HEK293 (cell line): ENCODE data around the gene PLCH2.

Experiments
- CTCF ChIA-PET: fragments of 350-600 bp; formaldehyde crosslinking; extraction: SDS; loops from one replicate; lab custom pipeline; 2021; ENCODE audit warnings: antibody characterized with exemption; lab: Yijun Ruan, JAX
- POLR2A ChIA-PET: fragments of 300-600 bp; formaldehyde crosslinking; extraction: SDS; loops from one replicate; lab custom pipeline; 2020; ENCODE audit warnings: antibody characterized with exemption, inconsistent platforms; lab: Yijun Ruan, JAX
- H3K27ac ChIP-seq: fragments of 200-500 bp; sonication (Bioruptor generic); 2 replicates; pipeline ENCODE4 v1.5.1; 2014; ENCODE audit warnings: low read depth, low read length, control low read depth, inconsistent platforms; ENCODE audit errors: extremely low read depth
- H3K36me3 ChIP-seq, 2 experiments: fragments of 200-500 bp in 1 of 2; sonication (Bioruptor generic) in 1 of 2; 1 replicate in 1 of 2; 2 replicates in 1 of 2; pipeline ENCODE4 v1.5.1; 2014 to 2017; ENCODE audit warnings: inconsistent platforms in 2 of 2, low read length in 2 of 2; ENCODE audit not compliant: control insufficient read depth in 2 of 2, insufficient read depth in 1 of 2
- H3K4me1 ChIP-seq: fragments of 200-500 bp; sonication (Bioruptor generic); 2 replicates; pipeline ENCODE4 v1.5.1; 2014; ENCODE audit warnings: mild to moderate bottlenecking, low read length, inconsistent platforms; ENCODE audit not compliant: control insufficient read depth, insufficient read depth
- H3K4me3 ChIP-seq: 2 replicates; pipeline ENCODE4 v1.5.1; 2011; ENCODE audit warnings: low read depth, mild to moderate bottlenecking, control low read depth, low read length, moderate library complexity
- H3K9me3 ChIP-seq: fragments of 200-500 bp; sonication (Bioruptor generic); 2 replicates; pipeline ENCODE4 v1.5.1; 2014; ENCODE audit warnings: low read depth, low read length, inconsistent platforms; ENCODE audit not compliant: control insufficient read depth, insufficient read depth
- HOXA7 ChIP-seq: sonication (generic); formaldehyde crosslinking; IDR thresholded peaks from 2 replicates; pipeline ENCODE4 v1.8.1; 2022; ENCODE audit warnings: missing genetic modification reagents, borderline replicate concordance
- KLF10 ChIP-seq: fragments of 450-650 bp; IDR thresholded peaks from 2 replicates; pipeline ENCODE4 v1.5.1; 2018; ENCODE audit warnings: missing biosample characterization, mild to moderate bottlenecking, missing genetic modification characterization
- MEIS1 ChIP-seq: sonication (generic); formaldehyde crosslinking; IDR thresholded peaks from 2 replicates; pipeline ENCODE4 v1.8.1; 2022; ENCODE audit warnings: missing genetic modification reagents, mild to moderate bottlenecking, borderline replicate concordance
- SP3 ChIP-seq: fragments of 450-650 bp; formaldehyde crosslinking; IDR thresholded peaks from 2 replicates; pipeline ENCODE4 v1.5.1; 2016; ENCODE audit warnings: missing biosample characterization, missing genetic modification characterization
- ZFHX2 ChIP-seq: fragments of 450-650 bp; formaldehyde crosslinking; conservative IDR thresholded peaks from 2 replicates; pipeline ENCODE4 v1.5.1; 2016; ENCODE audit warnings: missing biosample characterization, missing genetic modification characterization
- ZFP69B ChIP-seq: fragments of 450-650 bp; formaldehyde crosslinking; IDR thresholded peaks from 2 replicates; pipeline ENCODE4 v1.5.1; 2016; ENCODE audit warnings: missing biosample characterization, missing genetic modification characterization
- ZNF114 ChIP-seq: fragments of 450-650 bp; formaldehyde crosslinking; IDR thresholded peaks from 2 replicates; pipeline ENCODE4 v1.5.0; 2017; ENCODE audit warnings: missing biosample characterization, missing genetic modification characterization
- ZNF121 ChIP-seq: fragments of 450-650 bp; formaldehyde crosslinking; IDR thresholded peaks from 2 replicates; pipeline ENCODE4 v1.5.1; 2016; ENCODE audit warnings: missing biosample characterization, missing genetic modification characterization
- ZNF221 ChIP-seq: fragments of 450-650 bp; formaldehyde crosslinking; IDR thresholded peaks from 2 replicates; pipeline ENCODE4 v1.5.1; 2017; ENCODE audit warnings: missing biosample characterization, missing genetic modification characterization, borderline replicate concordance
- ZNF24 ChIP-seq: fragments of 450-650 bp; formaldehyde crosslinking; IDR thresholded peaks from 2 replicates; pipeline ENCODE4 v1.5.1; 2016; ENCODE audit warnings: missing biosample characterization, missing genetic modification characterization
- ZNF394 ChIP-seq: fragments of 450-650 bp; formaldehyde crosslinking; IDR thresholded peaks from 2 replicates; pipeline ENCODE4 v1.5.1; 2016; ENCODE audit warnings: missing biosample characterization, missing genetic modification characterization, mild to moderate bottlenecking, moderate library complexity, borderline replicate concordance
- ZNF423 ChIP-seq: fragments of 450-650 bp; formaldehyde crosslinking; IDR thresholded peaks from 2 replicates; pipeline ENCODE4 v1.5.1; 2016; ENCODE audit warnings: missing biosample characterization, missing genetic modification characterization
- ZNF529 ChIP-seq: fragments of 450-650 bp; formaldehyde crosslinking; IDR thresholded peaks from 2 replicates; pipeline ENCODE4 v1.5.1; 2017; ENCODE audit warnings: missing genetic modification characterization, missing biosample characterization; ENCODE audit not compliant: insufficient replicate concordance
- ZNF558 ChIP-seq: fragments of 450-650 bp; formaldehyde crosslinking; IDR thresholded peaks from 2 replicates; pipeline ENCODE4 v1.5.1; 2016; ENCODE audit warnings: missing biosample characterization, missing genetic modification characterization
- ZNF629 ChIP-seq: fragments of 450-650 bp; formaldehyde crosslinking; IDR thresholded peaks from 2 replicates; pipeline ENCODE4 v1.5.1; 2017; ENCODE audit warnings: missing biosample characterization, missing genetic modification characterization
- ZNF645 ChIP-seq: fragments of 450-650 bp; formaldehyde crosslinking; IDR thresholded peaks from 2 replicates; pipeline ENCODE4; 2016; ENCODE audit warnings: missing biosample characterization, missing genetic modification characterization
- ZNF664 ChIP-seq: fragments of 450-650 bp; formaldehyde crosslinking; IDR thresholded peaks from 2 replicates; pipeline ENCODE4 v1.5.1; 2016; ENCODE audit warnings: missing biosample characterization, missing genetic modification characterization
- ZNF701 ChIP-seq: fragments of 450-650 bp; formaldehyde crosslinking; IDR thresholded peaks from 2 replicates; pipeline ENCODE4 v1.5.1; 2016; ENCODE audit warnings: missing biosample characterization, missing genetic modification characterization
- ZNF707 ChIP-seq: fragments of 450-650 bp; formaldehyde crosslinking; IDR thresholded peaks from 2 replicates; pipeline ENCODE4 v1.5.1; 2016; ENCODE audit warnings: missing biosample characterization, missing genetic modification characterization
- ZNF747 ChIP-seq: fragments of 450-650 bp; formaldehyde crosslinking; IDR thresholded peaks from 2 replicates; pipeline ENCODE4 v1.5.1; 2016; ENCODE audit warnings: missing biosample characterization, missing genetic modification characterization
- ZNF76 ChIP-seq: fragments of 450-650 bp; formaldehyde crosslinking; IDR thresholded peaks from 2 replicates; pipeline ENCODE4; 2016; ENCODE audit warnings: low read depth, missing biosample characterization, missing genetic modification characterization, borderline replicate concordance
- ZNF830 ChIP-seq: fragments of 450-650 bp; IDR thresholded peaks from 2 replicates; pipeline ENCODE4 v1.5.0; 2018; ENCODE audit warnings: missing biosample characterization, missing genetic modification characterization, low read depth, mild to moderate bottlenecking, moderate library complexity
- ZSCAN30 ChIP-seq: fragments of 450-650 bp; IDR thresholded peaks from 2 replicates; pipeline ENCODE4 v1.5.1; 2018; ENCODE audit warnings: missing biosample characterization, mild to moderate bottlenecking, missing genetic modification characterization, moderate library complexity
- TF ChIP-seq, protein P1 (sequence below): fragments of 450-650 bp; formaldehyde crosslinking; IDR thresholded peaks from 2 replicates; pipeline ENCODE4 v1.5.1; 2016; ENCODE audit warnings: missing biosample characterization, missing genetic modification characterization
- TF ChIP-seq, protein P2 (sequence below): sonication (generic); formaldehyde crosslinking; IDR thresholded peaks from 2 replicates; pipeline ENCODE4 v1.8.1; 2022; ENCODE audit warnings: mild to moderate bottlenecking, moderate library complexity, missing genetic modification reagents
- TF ChIP-seq, protein P3 (sequence below): fragments of 450-650 bp; formaldehyde crosslinking; IDR thresholded peaks from 2 replicates; pipeline ENCODE4 v1.5.1; 2016; ENCODE audit warnings: missing biosample characterization, missing genetic modification characterization
- TF ChIP-seq, protein P4 (sequence below): fragments of 450-650 bp; formaldehyde crosslinking; IDR thresholded peaks from 2 replicates; pipeline ENCODE4 v1.5.1; 2016; ENCODE audit warnings: missing biosample characterization, missing genetic modification characterization

PLCH2 gene

DNA sequence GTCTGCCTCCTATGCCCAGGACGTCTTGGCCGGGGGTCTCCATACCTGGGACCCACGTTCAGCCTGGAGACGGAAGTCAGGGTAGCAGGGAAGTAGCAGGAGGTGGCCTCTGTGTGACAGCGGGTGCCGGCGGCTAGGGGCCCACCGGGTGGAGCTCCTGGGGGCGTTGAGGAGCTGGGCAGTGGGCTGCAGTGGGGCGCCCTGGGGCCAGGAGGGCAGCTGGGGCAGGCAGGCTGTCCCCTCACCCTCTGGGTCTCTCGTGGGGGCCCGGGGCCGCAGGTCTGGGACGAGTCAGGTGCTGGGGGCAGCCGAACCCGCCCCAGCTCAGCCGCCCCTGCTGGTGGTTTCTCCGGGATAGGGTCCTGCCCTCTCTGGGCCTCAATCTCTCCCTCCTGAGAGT lies 49.0 kb upstream of the PLCH2 start:
- Histone ChIP-seq H3K4me3 (no peak overlapping the region), H3K9me3 (no peaks in the 10 kb centered on the region), H3K27ac (no peak overlapping the region), H3K4me1 (no peaks in the 10 kb centered on the region), H3K36me3 (no peaks in the 10 kb centered on the region)
- no peak for TF ChIP-seq HOXA7
- TF ChIP-seq ZNF701 (tag by site-specific recombination): no peak
- TF ChIP-seq, protein P1, sequence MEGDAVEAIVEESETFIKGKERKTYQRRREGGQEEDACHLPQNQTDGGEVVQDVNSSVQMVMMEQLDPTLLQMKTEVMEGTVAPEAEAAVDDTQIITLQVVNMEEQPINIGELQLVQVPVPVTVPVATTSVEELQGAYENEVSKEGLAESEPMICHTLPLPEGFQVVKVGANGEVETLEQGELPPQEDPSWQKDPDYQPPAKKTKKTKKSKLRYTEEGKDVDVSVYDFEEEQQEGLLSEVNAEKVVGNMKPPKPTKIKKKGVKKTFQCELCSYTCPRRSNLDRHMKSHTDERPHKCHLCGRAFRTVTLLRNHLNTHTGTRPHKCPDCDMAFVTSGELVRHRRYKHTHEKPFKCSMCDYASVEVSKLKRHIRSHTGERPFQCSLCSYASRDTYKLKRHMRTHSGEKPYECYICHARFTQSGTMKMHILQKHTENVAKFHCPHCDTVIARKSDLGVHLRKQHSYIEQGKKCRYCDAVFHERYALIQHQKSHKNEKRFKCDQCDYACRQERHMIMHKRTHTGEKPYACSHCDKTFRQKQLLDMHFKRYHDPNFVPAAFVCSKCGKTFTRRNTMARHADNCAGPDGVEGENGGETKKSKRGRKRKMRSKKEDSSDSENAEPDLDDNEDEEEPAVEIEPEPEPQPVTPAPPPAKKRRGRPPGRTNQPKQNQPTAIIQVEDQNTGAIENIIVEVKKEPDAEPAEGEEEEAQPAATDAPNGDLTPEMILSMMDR (tag by site-specific recombination): no peak
- no peak for TF ChIP-seq ZNF121
- TF ChIP-seq ZNF114: no peak
- no peak for TF ChIP-seq ZNF707
- no peak for TF ChIP-seq ZSCAN30 (tag by site-specific recombination)
- no peak for TF ChIP-seq ZNF558 (tag by site-specific recombination)
- no peak for TF ChIP-seq ZFP69B (tag by site-specific recombination)
- TF ChIP-seq ZNF423: no peak
- no peak for TF ChIP-seq MEIS1 (CRISPR knock-in tag)
- TF ChIP-seq ZNF830 (tag by site-specific recombination): no peak
- TF ChIP-seq SP3: no peak
- TF ChIP-seq ZNF747 (tag by site-specific recombination): no peak
- TF ChIP-seq ZFHX2 (tag by site-specific recombination): no peak
- POLR2A ChIA-PET: interaction anchor here (0.9 kb wide), 1 partner anchor 63 kb away, joined by 7 read pairs; no protein-coding TSS in a partner anchor
- CTCF ChIA-PET: no interaction called here

DNA sequence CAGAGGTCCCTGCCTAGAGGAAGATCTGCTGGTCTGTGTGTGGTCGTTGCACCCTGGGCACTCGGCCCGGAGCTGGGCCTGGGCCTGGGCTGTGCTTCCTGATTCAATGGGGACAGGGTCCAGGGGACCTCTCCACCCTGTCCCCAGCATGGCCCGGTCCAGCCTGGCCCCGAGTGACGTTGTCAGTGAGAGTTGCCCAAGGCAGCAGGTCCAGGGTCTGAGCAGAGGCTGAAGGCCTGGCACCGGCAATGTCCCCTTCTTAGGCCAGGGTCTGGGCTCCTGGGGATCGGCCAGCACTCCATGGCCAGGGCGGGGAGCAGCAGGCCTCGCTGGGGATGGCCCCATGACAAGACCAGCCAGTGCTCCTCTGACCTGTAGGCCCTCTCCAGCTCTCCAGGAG lies 48.1 kb upstream of the PLCH2 start:
- Histone ChIP-seq H3K27ac (no peak overlapping the region), H3K4me1 (no peaks in the 10 kb centered on the region), H3K4me3 (no peak overlapping the region), H3K36me3 (no peaks in the 10 kb centered on the region), H3K9me3 (no peaks in the 10 kb centered on the region)
- POLR2A ChIA-PET: no interaction called here
- CTCF ChIA-PET: no interaction called here
- TF ChIP-seq ZNF76 (no peak), ZNF24 (tag by site-specific recombination) (no peak), KLF10 (tag by site-specific recombination) (no peak), ZNF529 (tag by site-specific recombination) (no peak), ZNF629 (tag by site-specific recombination) (no peak), ZNF645 (tag by site-specific recombination) (no peak), ZNF221 (tag by site-specific recombination) (no peak), ZNF394 (no peak), ZNF664 (tag by site-specific recombination) (no peak)
- TF ChIP-seq, protein P2, sequence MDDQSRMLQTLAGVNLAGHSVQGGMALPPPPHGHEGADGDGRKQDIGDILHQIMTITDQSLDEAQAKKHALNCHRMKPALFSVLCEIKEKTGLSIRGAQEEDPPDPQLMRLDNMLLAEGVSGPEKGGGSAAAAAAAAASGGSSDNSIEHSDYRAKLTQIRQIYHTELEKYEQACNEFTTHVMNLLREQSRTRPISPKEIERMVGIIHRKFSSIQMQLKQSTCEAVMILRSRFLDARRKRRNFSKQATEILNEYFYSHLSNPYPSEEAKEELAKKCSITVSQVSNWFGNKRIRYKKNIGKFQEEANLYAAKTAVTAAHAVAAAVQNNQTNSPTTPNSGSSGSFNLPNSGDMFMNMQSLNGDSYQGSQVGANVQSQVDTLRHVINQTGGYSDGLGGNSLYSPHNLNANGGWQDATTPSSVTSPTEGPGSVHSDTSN (CRISPR knock-in tag): no peak
- TF ChIP-seq, protein P3, sequence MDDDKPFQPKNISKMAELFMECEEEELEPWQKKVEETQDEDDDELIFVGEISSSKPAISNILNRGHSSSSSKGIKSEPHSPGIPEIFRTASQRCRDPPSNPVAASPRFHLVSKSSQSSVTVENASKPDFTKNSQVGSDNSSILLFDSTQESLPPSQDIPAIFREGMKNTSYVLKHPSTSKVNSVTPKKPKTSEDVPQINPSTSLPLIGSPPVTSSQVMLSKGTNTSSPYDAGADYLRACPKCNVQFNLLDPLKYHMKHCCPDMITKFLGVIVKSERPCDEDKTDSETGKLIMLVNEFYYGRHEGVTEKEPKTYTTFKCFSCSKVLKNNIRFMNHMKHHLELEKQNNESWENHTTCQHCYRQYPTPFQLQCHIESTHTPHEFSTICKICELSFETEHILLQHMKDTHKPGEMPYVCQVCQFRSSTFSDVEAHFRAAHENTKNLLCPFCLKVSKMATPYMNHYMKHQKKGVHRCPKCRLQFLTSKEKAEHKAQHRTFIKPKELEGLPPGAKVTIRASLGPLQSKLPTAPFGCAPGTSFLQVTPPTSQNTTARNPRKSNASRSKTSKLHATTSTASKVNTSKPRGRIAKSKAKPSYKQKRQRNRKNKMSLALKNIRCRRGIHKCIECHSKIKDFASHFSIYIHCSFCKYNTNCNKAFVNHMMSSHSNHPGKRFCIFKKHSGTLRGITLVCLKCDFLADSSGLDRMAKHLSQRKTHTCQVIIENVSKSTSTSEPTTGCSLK (tag by site-specific recombination): no peak
- TF ChIP-seq, protein P4, sequence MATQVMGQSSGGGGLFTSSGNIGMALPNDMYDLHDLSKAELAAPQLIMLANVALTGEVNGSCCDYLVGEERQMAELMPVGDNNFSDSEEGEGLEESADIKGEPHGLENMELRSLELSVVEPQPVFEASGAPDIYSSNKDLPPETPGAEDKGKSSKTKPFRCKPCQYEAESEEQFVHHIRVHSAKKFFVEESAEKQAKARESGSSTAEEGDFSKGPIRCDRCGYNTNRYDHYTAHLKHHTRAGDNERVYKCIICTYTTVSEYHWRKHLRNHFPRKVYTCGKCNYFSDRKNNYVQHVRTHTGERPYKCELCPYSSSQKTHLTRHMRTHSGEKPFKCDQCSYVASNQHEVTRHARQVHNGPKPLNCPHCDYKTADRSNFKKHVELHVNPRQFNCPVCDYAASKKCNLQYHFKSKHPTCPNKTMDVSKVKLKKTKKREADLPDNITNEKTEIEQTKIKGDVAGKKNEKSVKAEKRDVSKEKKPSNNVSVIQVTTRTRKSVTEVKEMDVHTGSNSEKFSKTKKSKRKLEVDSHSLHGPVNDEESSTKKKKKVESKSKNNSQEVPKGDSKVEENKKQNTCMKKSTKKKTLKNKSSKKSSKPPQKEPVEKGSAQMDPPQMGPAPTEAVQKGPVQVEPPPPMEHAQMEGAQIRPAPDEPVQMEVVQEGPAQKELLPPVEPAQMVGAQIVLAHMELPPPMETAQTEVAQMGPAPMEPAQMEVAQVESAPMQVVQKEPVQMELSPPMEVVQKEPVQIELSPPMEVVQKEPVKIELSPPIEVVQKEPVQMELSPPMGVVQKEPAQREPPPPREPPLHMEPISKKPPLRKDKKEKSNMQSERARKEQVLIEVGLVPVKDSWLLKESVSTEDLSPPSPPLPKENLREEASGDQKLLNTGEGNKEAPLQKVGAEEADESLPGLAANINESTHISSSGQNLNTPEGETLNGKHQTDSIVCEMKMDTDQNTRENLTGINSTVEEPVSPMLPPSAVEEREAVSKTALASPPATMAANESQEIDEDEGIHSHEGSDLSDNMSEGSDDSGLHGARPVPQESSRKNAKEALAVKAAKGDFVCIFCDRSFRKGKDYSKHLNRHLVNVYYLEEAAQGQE: no peak
